Measurements from ENCODE around the gene GATA5. TPM values are rescaled to one million over a fixed set of nuclear protein-coding genes. Genes with fewer than 3 reads are reported as not detected.

The GATA5 gene
- polyA plus RNA-seq, 1 of the 3 experiments (the other 2 are of a cell fraction): not detected

DNA sequence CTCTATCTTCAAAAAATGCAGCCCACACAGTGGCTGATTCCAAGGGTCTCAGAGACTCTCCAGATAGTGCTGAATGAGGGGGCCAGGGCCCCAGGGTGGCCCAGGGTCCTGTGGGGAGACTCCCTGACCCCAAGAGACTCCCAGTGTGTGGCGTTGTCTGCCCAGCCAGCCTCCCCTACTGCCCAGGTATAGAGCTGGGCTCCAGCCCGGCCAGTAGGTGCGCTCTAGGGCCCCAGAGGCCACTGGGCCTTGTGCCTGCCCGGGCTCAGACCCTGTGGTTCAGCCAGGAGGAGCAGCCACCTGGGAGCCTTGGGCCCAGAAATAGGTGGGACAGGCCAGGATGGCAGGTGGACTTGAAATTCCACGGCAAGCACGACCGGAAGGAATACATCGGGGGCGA lies 30.3 kb upstream of the GATA5 start:
- H4K20me1 ChIP-seq (ENCODE audit: insufficient read depth): no peaks in the 10 kb centered on the region
- POLR2A ChIA-PET: no interaction called here

More for the DNA sequence above, 30.3 kb upstream of the GATA5 start:
- CTCF ChIA-PET: interaction anchor here (2.0 to 5.1 kb wide), 2 partner anchors 111 to 285 kb away, joined by 10 to 51 read pairs; no protein-coding TSS in a partner anchor
- TF ChIP-seq FOXM1 (IDR thresholded peaks at IDR 0.05; ENCODE audit: low read depth) (no peak), MAX (IDR thresholded peaks at IDR 0.05; ENCODE audit: low read depth) (no peak), POLR2AphosphoS5 (IDR thresholded peaks at IDR 0.05; ENCODE audit: low read depth, low read length) (no peak), PBX3 (IDR thresholded peaks at IDR 0.05) (no peak), MXI1 (IDR thresholded peaks at IDR 0.05; ENCODE audit: low read depth, low read length) (no peak), NRF1 (IDR thresholded peaks at IDR 0.05; ENCODE audit: low read depth, low read length) (no peak), ELF1 (IDR thresholded peaks at IDR 0.05) (no peak), TEAD4 (IDR thresholded peaks at IDR 0.05; ENCODE audit: borderline replicate concordance, insufficient read depth) (no peak), RXRA (IDR thresholded peaks at IDR 0.05; ENCODE audit: borderline replicate concordance, low read depth) (no peak), IRF3 (IDR thresholded peaks at IDR 0.05; ENCODE audit: low read depth, low read length) (no peak), REST (IDR thresholded peaks at IDR 0.05; ENCODE audit: low read depth, low read length) (no peak), TCF12 (IDR thresholded peaks at IDR 0.05) (no peak), SMC3 (IDR thresholded peaks at IDR 0.05; ENCODE audit: low read depth, low read length) (no peak), FOXJ3 (CRISPR knock-in tag; IDR thresholded peaks at IDR 0.05) (no peak), EP300 (IDR thresholded peaks at IDR 0.05; ENCODE audit: borderline replicate concordance in 1 of 2, low read depth in 1 of 2, low read length in 1 of 2) (no peak), RFX5 (IDR thresholded peaks at IDR 0.05; ENCODE audit: low read length) (no peak), EZH2phosphoT487 (IDR thresholded peaks at IDR 0.05; ENCODE audit: borderline replicate concordance, low read depth) (no peak), NFIC (IDR thresholded peaks at IDR 0.05; ENCODE audit: borderline replicate concordance) (no peak)
- TF ChIP-seq, protein P1, sequence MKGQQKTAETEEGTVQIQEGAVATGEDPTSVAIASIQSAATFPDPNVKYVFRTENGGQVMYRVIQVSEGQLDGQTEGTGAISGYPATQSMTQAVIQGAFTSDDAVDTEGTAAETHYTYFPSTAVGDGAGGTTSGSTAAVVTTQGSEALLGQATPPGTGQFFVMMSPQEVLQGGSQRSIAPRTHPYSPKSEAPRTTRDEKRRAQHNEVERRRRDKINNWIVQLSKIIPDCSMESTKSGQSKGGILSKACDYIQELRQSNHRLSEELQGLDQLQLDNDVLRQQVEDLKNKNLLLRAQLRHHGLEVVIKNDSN (IDR thresholded peaks at IDR 0.05; ENCODE audit: borderline replicate concordance, low read depth): no peak
- Histone ChIP-seq H3K9me2 (no peaks in the 10 kb centered on the region), H3F3A (replicated peaks; ENCODE audit: insufficient read depth) (no peaks in the 10 kb centered on the region), H3K36me3 (replicated peaks in 1 of 2; ENCODE audit: control insufficient read depth in 1 of 2, insufficient read depth in 2 of 2, low read length in 1 of 2) (no peaks in the 10 kb centered on the region), H3K4me1 (ENCODE audit: control insufficient read depth in 1 of 2, insufficient read depth in 2 of 2, low read depth in 1 of 2, low read length in 1 of 2) (peaks cover 0 to 11% of the 10 kb centered on the region in 2 experiments; a peak in 1 of 4 replicates), H3K9ac (no peak overlapping the region), H3K79me2 (ENCODE audit: insufficient read depth) (no peaks in the 10 kb centered on the region), H3K4me2 (no peak overlapping the region), H3K9me3 (no peaks in the 10 kb centered on the region), H3K27ac (ENCODE audit: low read depth in 2 of 2, low read length in 1 of 2) (no peak overlapping the region), H3K27me3 (ENCODE audit: insufficient read depth) (no peaks in the 10 kb centered on the region), H2AFZ (ENCODE audit: low read depth) (no peak overlapping the region), H3K4me3 (ENCODE audit: low read depth in 2 of 2, low read length in 1 of 2) (no peak overlapping the region)
- no peak for DNase-seq
- WGBS (ENCODE audit: low lambda C conversion rate): 68% methylated on average over 5 of the region's 9 CpGs
